GM13977 (cell line): Measurements from ENCODE around the gene UQCC3.

ENCODE experiments used
- DNase-seq: peaks from one replicate; pipeline ENCODE4 v3.0.0; 2012; ENCODE audit warnings: low spot score
- in situ Hi-C: fragments of 300-500 bp; cut with MboI; formaldehyde crosslinking; loops from one replicate; pipeline ENCODE4 v1.12.0; 2022; ENCODE audit warnings: low sequenced_read_pairs, low pct_unique_long_range_greater_than_20kb, mixed read lengths, inconsistent platforms; ENCODE audit not compliant: unreplicated experiment
- TF ChIP-seq, protein P1 (sequence below): IDR thresholded peaks from 2 replicates; pipeline ENCODE4 v1.5.1; 2012; ENCODE audit warnings: mild to moderate bottlenecking, control low read depth; ENCODE audit not compliant: insufficient read depth; ENCODE audit errors: extremely low read depth, missing control alignments

Gene UQCC3

GRCh38 chr11:62715150-62716130, 44.0 kb downstream of the UQCC3 start:
- TF ChIP-seq, protein P1, sequence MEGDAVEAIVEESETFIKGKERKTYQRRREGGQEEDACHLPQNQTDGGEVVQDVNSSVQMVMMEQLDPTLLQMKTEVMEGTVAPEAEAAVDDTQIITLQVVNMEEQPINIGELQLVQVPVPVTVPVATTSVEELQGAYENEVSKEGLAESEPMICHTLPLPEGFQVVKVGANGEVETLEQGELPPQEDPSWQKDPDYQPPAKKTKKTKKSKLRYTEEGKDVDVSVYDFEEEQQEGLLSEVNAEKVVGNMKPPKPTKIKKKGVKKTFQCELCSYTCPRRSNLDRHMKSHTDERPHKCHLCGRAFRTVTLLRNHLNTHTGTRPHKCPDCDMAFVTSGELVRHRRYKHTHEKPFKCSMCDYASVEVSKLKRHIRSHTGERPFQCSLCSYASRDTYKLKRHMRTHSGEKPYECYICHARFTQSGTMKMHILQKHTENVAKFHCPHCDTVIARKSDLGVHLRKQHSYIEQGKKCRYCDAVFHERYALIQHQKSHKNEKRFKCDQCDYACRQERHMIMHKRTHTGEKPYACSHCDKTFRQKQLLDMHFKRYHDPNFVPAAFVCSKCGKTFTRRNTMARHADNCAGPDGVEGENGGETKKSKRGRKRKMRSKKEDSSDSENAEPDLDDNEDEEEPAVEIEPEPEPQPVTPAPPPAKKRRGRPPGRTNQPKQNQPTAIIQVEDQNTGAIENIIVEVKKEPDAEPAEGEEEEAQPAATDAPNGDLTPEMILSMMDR, result no peak
- in situ Hi-C loops, result no loop called here
- DNase-seq, result no peak

- in situ Hi-C loops, result no loop called here
- DNase-seq, result no peak
- TF ChIP-seq, protein P1, result no peak
Measured at GRCh38 chr11:62716206-62716605, 44.7 kb downstream of the UQCC3 start.

DNA sequence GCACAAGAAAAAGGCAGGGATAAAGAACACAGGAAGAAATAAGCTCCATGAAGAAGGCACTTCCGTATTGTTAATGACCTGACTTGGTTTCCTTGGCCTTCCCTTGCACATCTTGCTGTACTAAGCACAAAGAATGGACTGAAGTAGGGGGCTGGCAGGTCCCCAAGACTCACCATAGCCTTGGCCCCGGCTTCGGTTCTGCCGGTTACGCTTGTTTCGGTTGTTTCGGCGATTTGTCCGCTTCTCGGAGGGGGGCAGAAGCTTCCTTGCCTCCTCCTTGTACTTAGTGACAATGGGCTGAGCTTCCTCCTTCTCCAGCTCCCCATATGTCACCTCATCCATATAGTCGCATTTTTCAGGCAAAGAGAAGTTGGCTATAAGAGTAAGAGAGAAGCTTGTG, 45.3 kb downstream of the UQCC3 start:
- no peak for DNase-seq
- in situ Hi-C loops, result no loop called here

DNA sequence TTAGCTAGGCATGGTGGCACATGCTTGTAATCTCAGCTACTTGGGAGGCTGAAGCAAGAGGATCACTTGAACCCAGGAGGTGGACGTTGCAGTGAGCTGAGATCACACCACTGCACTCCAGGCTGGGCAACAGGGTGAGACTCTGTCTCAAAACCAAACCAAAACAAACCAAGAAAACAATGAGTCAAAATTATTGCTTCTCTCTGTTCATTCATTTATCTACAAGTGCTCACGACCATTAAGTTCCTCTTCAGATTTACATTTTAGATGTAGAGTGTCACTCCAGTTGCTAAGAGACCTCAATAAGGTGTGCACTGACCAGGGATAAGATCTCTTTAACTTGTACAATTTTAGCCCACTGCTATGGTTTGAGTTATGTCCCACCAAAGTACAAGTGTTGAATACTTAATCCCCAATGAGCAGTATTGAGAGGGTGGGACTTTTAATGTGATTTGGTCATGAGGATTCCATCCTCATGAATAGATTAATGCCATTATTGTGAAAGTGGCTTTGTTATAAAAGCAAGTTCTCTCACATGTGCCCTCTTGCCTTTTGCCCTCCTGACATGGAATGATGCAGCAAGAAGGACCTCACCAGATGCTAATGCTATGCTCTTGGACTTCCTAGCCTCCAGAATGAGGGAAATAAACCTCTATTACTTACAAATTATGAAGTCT, 48.0 kb downstream of the UQCC3 start:
- no peak for DNase-seq
- in situ Hi-C loops, result no loop called here
- TF ChIP-seq, protein P1, result no peak

More for the DNA sequence above, 45.3 kb downstream of the UQCC3 start:
- TF ChIP-seq, protein P1, result no peak

DNA sequence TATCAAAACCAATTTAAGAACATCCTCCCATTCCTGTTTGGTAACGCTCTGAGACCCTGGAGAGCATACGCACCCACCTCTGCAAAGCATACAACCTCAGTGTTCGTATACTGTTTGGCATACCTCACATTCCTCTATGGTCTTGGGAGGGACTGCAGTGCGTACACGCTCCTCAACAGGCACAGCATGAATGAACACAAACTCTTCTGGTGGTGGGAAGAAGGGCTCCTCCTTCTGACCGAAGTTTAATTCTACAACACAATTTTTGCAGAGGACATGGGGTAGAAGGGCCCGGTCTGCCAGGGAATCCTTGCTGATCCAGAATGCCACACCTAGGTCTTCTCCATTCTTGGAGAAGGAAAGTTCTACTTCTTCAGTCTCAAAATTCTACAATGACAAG, 50.5 kb downstream of the UQCC3 start:
- TF ChIP-seq, protein P1, result no peak
- DNase-seq, result no peak

More for the DNA sequence above, 50.5 kb downstream of the UQCC3 start:
- in situ Hi-C loops, result no loop called here
